Tibial artery (tissue), 4 donors: ENCODE results near the gene GIGYF1.

ENCODE experiments used
- DNase-seq, 2 donors: peaks; one replicate each; pipeline ENCODE4 v3.0.0-alpha.2; 2019
- H3K27ac ChIP-seq, 2 donors: fragments of 200-600 bp; sonication (generic) in 1 of 2; 1 replicate in 1 of 2; 2 replicates in 1 of 2; pipeline ENCODE4 v1.5.1; 2018 to 2019; ENCODE audit warnings: mild to moderate bottlenecking in 1 of 2
- H3K27me3 ChIP-seq, 2 donors: fragments of 200-600 bp; sonication (generic) in 1 of 2; one replicate each; pipeline versions ENCODE4 v1.5.1 to v1.6.0; 2016 to 2019
- H3K36me3 ChIP-seq, 3 donors: fragments of 200-600 bp; sonication (generic) in 2 of 3; one replicate each; pipeline ENCODE4 v1.5.1; 2016 to 2019; ENCODE audit warnings: mild to moderate bottlenecking in 2 of 3
- H3K4me1 ChIP-seq, 4 donors: fragments of 200-600 bp; sonication (generic) in 2 of 4; 1 replicate in 3 of 4; 2 replicates in 1 of 4; pipeline ENCODE4 v1.5.1; 2016 to 2019
- H3K4me3 ChIP-seq, 2 donors: fragments of 200-600 bp; sonication (generic) in 1 of 2; 1 replicate in 1 of 2; 2 replicates in 1 of 2; pipeline ENCODE4 v1.5.1; 2018 to 2019; ENCODE audit warnings: mild to moderate bottlenecking in 2 of 2
- H3K9me3 ChIP-seq, 3 donors: fragments of 200-600 bp; sonication (generic) in 1 of 3; one replicate each; pipeline ENCODE4 v1.5.1; 2016 to 2019
- CTCF ChIP-seq, 2 experiments: fragments of 200-600 bp in 1 of 2; fragments of 450-650 bp in 1 of 2; IDR thresholded peaks; one replicate each; pipeline ENCODE4 v1.5.1; 2017 to 2019; ENCODE audit warnings: antibody characterized with exemption in 2 of 2, mild to moderate bottlenecking in 1 of 2, moderate library complexity in 1 of 2
- intact Hi-C: fragments of 100-400 bp; cut with DNase I; formaldehyde crosslinking; loops from one replicate; pipeline ENCODE4 v1.15.0; 2023; ENCODE audit warnings: low total_unique reads

Gene GIGYF1

DNA sequence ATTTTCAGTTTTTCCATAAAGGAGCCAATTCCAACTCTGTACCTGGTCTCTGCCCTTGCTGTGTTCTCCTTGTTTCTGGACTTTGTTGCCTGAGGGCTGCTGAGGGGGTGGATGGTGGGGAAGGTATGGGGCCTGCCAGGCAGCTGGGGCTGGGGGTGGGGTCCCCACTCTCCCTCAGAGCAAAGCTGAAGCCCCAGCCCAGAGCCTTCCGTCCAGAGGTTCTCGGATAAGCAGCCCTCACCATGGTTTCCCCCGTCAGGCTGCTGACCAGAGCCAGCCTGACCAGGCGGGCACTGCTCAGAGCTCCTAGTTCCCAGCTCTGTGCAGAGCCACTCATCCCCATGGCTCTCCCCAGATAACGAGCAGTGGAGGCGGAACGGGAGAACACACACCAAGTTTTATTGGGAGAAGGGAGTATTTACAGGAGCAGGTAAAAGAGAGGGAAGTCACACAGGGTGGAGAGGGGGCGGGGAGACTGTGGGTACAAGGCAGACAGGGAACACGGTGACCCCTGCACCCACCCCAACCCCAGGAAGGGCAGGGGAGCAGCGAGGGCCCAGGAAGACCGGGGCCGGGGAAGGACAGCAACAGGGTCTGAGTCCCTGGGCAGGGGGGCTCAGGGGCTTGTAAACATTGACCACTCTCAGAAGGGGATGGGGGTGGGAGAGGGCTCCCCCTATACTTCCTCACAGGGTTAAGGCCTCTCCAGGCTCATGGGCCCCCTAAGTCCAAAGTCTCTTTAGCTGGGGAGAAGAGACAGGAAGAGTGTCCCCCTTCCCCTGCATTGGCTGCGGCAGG, 14.7 kb downstream of the GIGYF1 start:
- intact Hi-C loops, result loop anchor here (5.0 to 10.0 kb wide), 2 partner anchors 92 to 205 kb away; partner anchors contain the start of genes FBXO24, LRCH4 and TSC22D4
- Histone ChIP-seq H3K4me1 (peaks cover 0 to 32% (median 12%) of the 10 kb centered on the region in 4 donors), H3K27ac (peak overlapping the region; percentile 50 to 51), H3K27me3 (no peaks in the 10 kb centered on the region), H3K4me3 (no peak overlapping the region), H3K9me3 (no peaks in the 10 kb centered on the region), H3K36me3 (peaks cover 59 to 79% (median 73%) of the 10 kb centered on the region in 3 donors)
- no peak for TF ChIP-seq CTCF (IDR thresholded peaks at IDR 0.05)
- no peak for DNase-seq

DNA sequence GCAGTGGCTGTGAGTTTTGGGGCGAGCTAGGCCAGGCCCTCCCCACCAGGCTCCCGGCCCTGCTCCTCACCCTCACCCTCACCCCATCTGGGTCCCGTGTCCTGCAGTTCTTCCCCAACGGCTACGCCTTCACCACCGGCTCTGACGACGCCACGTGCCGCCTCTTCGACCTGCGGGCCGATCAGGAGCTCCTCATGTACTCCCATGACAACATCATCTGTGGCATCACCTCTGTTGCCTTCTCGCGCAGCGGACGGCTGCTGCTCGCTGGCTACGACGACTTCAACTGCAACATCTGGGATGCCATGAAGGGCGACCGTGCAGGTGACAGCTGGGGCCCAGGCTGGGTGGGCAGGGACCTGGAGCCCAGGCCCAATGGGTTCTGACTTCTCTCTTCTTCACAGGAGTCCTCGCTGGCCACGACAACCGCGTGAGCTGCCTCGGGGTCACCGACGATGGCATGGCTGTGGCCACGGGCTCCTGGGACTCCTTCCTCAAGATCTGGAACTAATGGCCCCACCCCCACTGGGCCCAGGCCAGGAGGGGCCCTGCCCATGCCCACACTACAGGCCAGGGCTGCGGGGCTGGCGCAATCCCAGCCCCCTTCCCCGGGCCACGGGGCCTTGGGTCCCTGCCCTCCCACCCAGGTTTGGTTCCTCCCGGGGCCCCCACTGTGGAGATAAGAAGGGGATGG, 15.6 kb downstream of the GIGYF1 start:
- Histone ChIP-seq H3K9me3 (no peaks in the 10 kb centered on the region), H3K4me1 (peaks cover 0 to 32% (median 12%) of the 10 kb centered on the region in 4 donors), H3K36me3 (peaks cover 50 to 70% (median 65%) of the 10 kb centered on the region in 3 donors), H3K27me3 (no peaks in the 10 kb centered on the region), H3K27ac (peak overlapping the region; percentile 10 to 39), H3K4me3 (no peak overlapping the region)
- TF ChIP-seq CTCF (IDR thresholded peaks at IDR 0.05), result no peak
- no peak for DNase-seq
- intact Hi-C loops, result loop anchor here (5.0 to 10.0 kb wide), 2 partner anchors 91 to 204 kb away; partner anchors contain the start of genes FBXO24, LRCH4 and TSC22D4

- no peaks in the 10 kb centered on the region for H3K27me3 ChIP-seq
- H3K4me3 ChIP-seq, result no peak overlapping the region
- peaks cover 42 to 62% (median 56%) of the 10 kb centered on the region in 3 donors for H3K36me3 ChIP-seq
- no peak for TF ChIP-seq CTCF (IDR thresholded peaks at IDR 0.05)
- no peak for DNase-seq
- H3K9me3 ChIP-seq, result no peaks in the 10 kb centered on the region
- H3K27ac ChIP-seq, result no peak overlapping the region
- intact Hi-C loops, result loop anchor here (5.0 to 10.0 kb wide), 2 partner anchors 90 to 203 kb away; partner anchors contain the start of genes FBXO24, LRCH4 and TSC22D4
- peaks cover 0 to 36% (median 14%) of the 10 kb centered on the region in 4 donors for H3K4me1 ChIP-seq
Measured at GRCh38 chr7:100677308-100678267, 16.5 kb downstream of the GIGYF1 start.

DNA sequence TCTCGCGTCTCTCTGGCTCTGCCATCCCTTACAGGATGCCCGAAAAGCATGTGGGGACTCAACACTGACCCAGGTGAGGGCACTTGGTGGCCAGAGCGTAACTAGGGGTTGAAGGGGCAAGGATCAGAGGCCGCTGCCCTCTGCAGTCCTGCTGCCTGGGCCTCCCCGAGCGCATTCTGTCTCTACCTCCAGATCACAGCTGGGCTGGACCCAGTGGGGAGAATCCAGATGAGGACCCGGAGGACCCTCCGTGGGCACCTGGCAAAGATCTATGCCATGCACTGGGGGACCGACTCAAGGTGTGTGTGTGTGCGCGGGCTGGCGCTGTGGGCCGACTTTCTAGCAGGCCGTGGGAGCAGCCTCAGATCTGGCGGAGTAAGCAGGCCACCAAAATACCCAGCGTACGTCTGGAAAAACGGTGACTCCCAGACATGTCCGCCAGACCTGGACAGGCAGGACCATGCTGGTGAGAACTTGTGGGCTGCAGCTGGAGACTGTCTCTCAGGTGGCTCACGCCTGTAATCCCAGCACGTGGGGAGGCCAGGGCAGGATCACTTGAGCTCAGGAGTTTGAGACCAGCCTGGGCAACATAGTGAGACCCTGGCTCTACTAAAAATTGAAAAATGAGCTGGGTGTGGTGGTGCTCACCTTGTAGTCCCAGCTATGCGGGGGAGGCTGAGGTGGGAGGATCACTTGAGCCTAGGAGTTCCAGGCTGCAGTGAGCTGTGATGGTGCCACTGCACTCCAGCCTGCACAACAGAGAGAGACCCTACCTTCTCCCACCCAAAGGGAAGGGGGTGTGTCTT, 17.3 kb downstream of the GIGYF1 start:
- H3K9me3 ChIP-seq, result no peaks in the 10 kb centered on the region
- TF ChIP-seq CTCF (IDR thresholded peaks at IDR 0.05), result no peak
- DNase-seq, result no peak
- H3K4me1 ChIP-seq, result peaks cover 0 to 36% (median 14%) of the 10 kb centered on the region in 4 donors
- no peaks in the 10 kb centered on the region for H3K27me3 ChIP-seq
- intact Hi-C loops, result loop anchor here (5.0 to 10.0 kb wide), 2 partner anchors 89 to 202 kb away; partner anchors contain the start of genes FBXO24, LRCH4 and TSC22D4
- H3K4me3 ChIP-seq, result peak overlapping the region; percentile 98 to 99
- peaks cover 33 to 53% (median 47%) of the 10 kb centered on the region in 3 donors for H3K36me3 ChIP-seq
- peak overlapping the region; percentile 99 to 100 for H3K27ac ChIP-seq
